HG03378 (cell line): ENCODE data around the gene ITPR1.
A peak's percentile ranks its signal among the peaks of the same experiment; 100 is the strongest.

Experiments
- ATAC-seq: cut with Tn5 transposase; IDR thresholded peaks from one replicate; pipeline ENCODE4 v1.9.1; 2021; ENCODE audit warnings: mild to moderate bottlenecking, moderate library complexity; ENCODE audit not compliant: unreplicated experiment

ITPR1 gene

DNA sequence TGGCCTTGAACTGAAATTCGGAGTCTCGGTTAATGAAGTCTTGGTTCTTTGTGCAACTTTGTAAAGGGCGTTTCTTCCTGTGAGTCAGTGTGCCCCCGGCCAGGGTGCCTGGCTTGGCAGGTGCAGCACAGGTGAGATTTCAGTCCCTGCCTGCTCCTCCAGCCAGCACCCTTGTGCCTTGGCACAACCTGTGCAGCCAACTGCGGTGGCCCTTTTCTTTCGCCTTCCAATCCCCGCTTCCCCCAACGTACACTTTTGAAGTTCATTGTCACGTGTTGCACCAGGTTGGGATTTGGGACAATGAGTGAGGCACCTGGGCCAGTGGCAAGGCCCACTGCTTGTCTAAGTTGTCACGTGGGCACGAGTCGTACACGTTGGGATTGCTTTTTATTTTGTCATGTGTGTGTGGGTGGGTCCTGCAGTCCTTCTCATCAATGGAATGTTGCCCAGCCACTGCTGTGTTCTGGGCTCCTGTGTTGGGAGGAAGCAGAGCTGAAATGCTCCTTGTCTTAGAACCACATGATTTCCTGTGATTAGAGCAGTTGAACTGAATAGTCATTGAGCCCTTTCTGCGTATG, 243.2 kb downstream of the ITPR1 start:
- no peak for ATAC-seq

DNA sequence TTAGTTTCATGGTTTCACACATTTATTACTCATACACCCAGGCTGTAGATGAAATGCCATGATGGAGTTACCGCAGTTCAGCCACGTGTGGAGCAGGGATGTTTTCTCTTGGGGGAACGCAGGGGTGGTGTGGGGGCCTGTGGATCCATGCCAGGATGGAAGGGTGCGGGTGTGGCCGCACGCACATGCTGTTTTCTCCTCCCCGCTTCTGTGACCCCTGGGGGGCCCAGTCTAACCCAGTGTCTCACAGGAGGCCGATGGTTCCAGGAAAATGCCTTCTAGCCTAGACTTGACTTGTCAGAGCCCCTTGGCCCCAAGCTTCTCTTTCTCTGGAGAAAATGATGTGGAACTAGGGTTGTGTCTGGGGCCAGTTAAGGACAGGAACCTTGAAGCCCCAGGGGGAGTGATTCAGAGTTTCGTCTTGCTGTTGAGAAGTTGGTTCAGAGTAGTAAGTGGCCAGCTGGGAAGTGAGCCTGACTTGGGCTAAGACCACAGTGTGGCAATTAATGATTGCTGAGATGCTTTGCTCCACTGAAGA, 245.7 kb downstream of the ITPR1 start:
- ATAC-seq: no peak

DNA sequence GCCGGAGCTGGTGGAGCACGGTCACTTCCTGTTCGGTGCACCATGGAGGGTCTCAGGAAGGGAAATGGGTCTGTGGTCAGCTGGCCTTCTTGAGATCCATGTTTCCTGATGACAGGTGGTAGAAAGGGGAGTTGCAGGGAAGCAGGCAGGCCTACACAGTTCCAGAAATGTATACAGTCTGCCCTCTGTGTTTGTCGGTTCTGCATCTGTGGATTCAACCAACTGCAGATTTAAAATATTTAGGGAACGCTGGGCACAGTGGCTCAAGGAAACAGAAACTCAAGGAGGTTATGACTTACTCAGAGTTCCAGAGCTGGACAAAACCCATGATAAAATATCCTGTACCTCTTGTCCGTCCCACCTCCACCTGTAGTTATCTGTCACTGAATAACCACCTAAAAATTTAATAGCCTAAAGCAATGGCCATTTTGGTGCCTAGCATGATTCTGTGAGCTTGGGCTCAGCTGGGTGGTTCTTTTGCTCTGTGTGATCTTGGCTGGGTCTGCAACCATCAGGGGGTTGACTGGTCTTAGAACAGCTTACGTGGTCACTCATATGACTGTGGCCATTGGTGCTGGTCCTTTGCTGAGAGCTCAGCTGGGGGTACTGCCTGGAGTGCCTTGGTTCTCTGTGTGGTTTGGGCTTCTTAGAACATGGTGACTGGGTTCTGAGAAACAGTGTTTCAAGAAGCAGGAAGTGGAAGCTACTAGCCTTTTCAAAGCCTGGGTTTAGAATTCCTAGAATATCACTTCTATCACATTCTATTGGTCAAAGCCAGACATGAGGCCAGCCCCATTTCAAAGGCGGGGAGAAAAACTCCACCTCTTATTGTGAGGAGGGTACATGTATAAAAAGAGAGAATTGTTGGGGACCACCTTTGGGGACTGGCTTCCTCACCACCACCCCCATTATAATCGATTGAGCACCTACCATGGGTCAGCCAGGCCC, 246.4 kb downstream of the ITPR1 start:
- no peak for ATAC-seq

DNA sequence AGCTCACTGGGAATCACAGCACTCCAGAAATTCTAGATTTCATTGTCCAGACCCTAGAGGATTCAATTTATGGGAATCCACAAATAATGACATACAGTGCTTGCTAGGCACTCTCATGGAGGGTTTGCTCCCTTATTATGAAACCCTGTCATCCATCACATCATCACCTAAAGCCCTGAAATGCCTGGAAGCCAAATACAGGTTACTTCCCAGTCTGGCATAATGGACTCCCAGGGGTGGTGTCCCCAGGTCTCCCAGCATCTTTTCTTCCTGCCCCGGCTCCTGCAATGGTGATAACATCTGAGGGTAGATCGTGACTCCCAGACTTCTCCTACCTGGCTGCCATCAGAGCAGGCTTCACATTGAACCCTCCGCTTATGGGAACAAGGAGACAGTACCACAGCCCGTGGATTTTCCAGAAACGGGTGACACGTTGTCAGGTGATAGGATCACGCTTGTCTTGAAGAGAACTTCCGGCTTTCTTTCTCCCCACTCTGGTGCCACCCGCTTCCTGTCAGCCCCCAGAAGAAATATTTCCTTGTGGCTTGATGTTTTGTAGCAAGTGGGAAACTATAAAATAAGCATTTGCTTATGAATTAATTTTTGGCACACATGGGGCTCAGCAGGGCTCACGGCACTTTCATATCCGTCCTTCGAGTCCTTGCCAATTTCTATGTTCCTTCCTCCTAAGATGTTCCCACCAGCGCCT, 247.4 kb downstream of the ITPR1 start:
- no peak for ATAC-seq

DNA sequence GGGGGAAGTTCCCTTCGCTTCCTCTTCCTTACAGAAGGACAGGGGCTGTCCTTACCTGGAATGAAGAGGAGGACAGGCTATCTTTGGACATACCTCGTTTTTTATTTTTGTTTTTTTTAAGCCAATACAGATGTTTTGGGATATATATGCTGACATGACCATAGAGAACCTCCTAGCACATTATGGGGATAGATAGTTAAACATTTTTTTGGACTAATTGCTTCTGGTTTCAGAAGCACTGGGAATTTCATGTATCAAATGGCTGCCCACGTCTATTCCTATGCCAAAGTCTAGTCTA, 247.9 kb downstream of the ITPR1 start:
- no peak for ATAC-seq

- no peak for ATAC-seq
These were observed 248.5 kb downstream of the ITPR1 start for GRCh38 chr3:4741404-4742307.

DNA sequence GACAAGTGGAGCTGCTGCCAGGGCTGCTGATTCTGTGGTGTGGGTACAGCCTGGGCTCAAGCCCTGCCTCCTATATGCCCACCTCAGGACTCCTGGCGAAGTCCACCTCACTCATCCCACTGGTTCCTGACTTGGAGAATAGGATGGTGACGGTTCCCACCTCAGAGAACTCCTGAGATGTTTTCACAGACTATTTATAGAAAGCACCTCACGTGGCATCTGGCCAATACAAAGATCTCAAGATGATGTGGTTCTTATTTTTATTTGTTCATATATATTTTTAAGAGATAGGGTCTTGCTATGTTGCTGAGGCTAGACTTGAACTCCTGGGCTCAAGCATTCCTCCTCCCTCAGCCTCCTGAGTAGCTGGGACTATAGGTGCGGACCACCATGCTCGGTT, 249.2 kb downstream of the ITPR1 start:
- ATAC-seq: no peak

- no peak for ATAC-seq
These were observed 250.2 kb downstream of the ITPR1 start for GRCh38 chr3:4743371-4743770.

DNA sequence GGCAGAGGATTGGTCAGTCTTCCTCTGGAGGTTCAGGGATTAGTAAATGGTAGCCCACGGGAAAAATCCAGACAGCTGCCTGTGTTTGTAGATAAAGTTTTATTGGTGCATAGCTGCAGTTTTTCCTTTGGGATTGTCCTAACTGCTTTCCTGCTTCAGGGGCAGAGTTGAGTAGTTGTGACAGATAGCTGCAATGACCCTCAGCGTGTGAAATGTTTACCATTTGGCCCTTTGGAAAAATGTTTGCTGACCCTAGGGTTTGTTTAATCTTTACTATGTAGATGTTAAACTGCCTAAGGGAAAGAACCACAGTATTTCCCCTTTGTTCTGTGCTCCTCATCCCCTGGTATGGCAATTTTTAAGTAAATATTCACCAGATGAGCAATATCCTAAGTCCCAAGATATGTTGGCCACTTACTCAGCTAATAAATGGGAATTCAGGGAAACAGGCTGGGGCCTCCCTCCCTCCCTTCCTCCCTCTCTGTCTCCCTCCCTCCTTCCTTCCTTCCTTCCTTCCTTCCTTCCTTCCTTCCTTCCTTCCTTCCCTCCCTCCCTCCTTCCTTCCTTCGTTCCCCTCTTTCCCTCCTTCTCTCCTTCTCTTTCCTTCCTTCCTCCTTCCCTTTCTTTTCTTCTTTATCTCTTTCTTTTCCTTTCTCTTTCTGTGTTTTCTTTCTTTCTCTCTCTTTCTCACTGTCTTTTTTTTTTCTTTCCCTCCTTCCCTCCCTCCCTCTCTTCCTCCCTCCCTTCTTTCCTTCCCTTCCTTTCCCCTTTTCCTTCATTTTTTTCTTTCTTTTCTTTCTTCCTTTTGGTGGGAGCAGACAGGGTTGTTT, 251.5 kb downstream of the ITPR1 start:
- ATAC-seq: no peak

GRCh38 chr3:4745235-4745610, 252.1 kb downstream of the ITPR1 start:
- ATAC-seq: no peak

DNA sequence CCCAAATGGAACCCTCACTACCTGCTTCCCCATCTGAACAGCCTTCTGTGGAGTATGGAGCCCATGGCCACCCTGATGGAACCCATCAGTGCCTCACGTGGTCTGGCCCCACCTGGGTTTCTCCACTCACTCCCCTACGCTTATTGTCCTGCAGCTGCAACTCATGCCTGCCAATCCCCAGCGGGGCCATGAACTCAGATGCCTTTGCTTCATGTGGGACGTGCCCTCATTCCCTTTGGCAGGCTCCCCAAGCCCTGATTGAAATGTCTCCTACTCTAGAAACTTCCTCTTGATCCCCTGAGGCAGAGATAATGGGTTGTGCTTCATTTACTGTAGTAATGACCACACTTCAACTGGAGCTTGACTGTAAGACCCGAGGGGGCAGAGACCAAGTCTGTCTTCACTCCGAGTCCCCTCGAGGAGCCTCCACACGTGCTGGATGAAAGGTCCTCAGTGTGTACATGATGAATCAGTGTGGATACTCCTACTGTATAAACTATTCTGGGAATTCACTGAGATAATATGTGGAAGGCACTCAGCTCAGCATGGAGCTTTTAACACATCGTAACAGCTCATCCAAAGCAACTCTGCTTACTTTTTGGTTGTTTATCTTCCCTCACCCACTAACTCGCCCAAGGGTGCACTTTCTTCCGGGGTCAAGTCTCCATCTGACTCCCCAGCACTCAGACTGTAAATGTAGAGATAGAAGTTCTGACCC, 253.3 kb downstream of the ITPR1 start:
- no peak for ATAC-seq

DNA sequence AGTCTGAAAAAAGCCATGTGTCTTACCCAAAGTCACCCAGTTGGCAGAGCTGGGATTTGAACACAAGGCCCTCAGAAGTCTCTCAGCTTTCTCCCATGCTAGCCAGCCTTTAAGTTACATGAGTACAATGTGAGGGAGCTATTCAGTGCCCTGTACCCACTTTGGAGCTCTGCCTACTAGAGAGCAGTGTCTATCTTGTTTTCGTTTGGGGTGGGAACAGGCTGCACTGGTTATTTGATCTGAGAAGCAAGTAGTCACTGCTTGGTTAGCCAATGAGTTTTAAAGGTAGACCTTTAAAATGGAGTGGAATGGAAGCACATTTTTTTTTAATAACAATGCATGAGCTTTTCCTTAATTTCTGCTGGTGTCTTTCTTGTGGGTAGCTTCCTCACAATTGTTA, 255.0 kb downstream of the ITPR1 start:
- no peak for ATAC-seq

GRCh38 chr3:4748701-4749378, 255.7 kb downstream of the ITPR1 start:
- peak; percentile 48 for ATAC-seq

- peak; percentile 13 for ATAC-seq
These were observed 256.4 kb downstream of the ITPR1 start for GRCh38 chr3:4749567-4750002.

- ATAC-seq: no peak
These were observed 257.3 kb downstream of the ITPR1 start for GRCh38 chr3:4750306-4750968.

- ATAC-seq: no peak
These were observed 257.9 kb downstream of the ITPR1 start for GRCh38 chr3:4751029-4751501.

GRCh38 chr3:4751502-4752101, 258.5 kb downstream of the ITPR1 start:
- ATAC-seq: no peak
